ENCODE measurements around the gene MTUS2.

DNA sequence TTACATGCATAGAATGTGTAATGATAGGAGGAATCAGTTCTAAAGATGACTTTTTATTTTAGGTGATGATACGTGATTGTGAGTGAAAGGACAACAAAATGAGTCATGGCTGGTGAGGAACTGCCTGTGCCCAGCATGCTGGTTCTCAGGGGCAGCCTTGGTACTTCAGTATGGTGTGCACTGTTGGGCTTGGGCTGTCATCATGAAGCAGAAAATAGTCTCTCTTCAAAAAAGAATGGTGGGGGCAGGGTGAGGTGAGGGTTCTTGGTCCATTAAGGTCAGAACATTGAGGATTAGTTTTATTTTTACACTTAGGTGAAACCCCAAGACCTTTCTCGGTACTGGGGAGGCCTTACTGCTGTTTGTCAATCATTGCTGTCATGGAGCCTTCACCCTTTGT lies 309.5 kb downstream of the MTUS2 start:
- TF ChIP-seq, protein P1, sequence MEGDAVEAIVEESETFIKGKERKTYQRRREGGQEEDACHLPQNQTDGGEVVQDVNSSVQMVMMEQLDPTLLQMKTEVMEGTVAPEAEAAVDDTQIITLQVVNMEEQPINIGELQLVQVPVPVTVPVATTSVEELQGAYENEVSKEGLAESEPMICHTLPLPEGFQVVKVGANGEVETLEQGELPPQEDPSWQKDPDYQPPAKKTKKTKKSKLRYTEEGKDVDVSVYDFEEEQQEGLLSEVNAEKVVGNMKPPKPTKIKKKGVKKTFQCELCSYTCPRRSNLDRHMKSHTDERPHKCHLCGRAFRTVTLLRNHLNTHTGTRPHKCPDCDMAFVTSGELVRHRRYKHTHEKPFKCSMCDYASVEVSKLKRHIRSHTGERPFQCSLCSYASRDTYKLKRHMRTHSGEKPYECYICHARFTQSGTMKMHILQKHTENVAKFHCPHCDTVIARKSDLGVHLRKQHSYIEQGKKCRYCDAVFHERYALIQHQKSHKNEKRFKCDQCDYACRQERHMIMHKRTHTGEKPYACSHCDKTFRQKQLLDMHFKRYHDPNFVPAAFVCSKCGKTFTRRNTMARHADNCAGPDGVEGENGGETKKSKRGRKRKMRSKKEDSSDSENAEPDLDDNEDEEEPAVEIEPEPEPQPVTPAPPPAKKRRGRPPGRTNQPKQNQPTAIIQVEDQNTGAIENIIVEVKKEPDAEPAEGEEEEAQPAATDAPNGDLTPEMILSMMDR (IDR thresholded peaks at IDR 0.05; ENCODE audit: low read depth, low read length, poor library complexity, severe bottlenecking): no peak
- no peak for TF ChIP-seq EZH2phosphoT487 (IDR thresholded peaks at IDR 0.05; ENCODE audit: borderline replicate concordance, low read length)

All from DOHH2 (cell line).